ENCODE measurements around the gene ICE2.

ICE2 gene

GRCh38 chr15:60385620-60386552 lies 93.1 kb downstream of the ICE2 start:
- DNase-seq = no peak

GRCh38 chr15:60384526-60385126 lies 94.3 kb downstream of the ICE2 start:
- no peak for DNase-seq

GRCh38 chr15:60384053-60384452 lies 94.9 kb downstream of the ICE2 start:
- DNase-seq = no peak

- no peak for DNase-seq
These were observed 95.9 kb downstream of the ICE2 start for GRCh38 chr15:60382773-60383674.

GRCh38 chr15:60381148-60381788 lies 97.7 kb downstream of the ICE2 start:
- no peak for DNase-seq

GRCh38 chr15:60379525-60380274 lies 99.2 kb downstream of the ICE2 start:
- DNase-seq = no peak

- no peak for DNase-seq
These were observed 99.8 kb downstream of the ICE2 start for GRCh38 chr15:60379185-60379524.

GRCh38 chr15:60376677-60377095 lies 102.3 kb downstream of the ICE2 start:
- DNase-seq = no peak

GRCh38 chr15:60375306-60375705 lies 103.6 kb downstream of the ICE2 start:
- peak; percentile 48 for DNase-seq

- peak; percentile 48 for DNase-seq
These were observed 104.3 kb downstream of the ICE2 start for GRCh38 chr15:60374628-60375081.

- DNase-seq = peak; percentile 48
These were observed 104.7 kb downstream of the ICE2 start for GRCh38 chr15:60374209-60374608.

- DNase-seq = no peak
These were observed 105.2 kb downstream of the ICE2 start for GRCh38 chr15:60373745-60374144.

GRCh38 chr15:60373327-60373726 lies 105.6 kb downstream of the ICE2 start:
- no peak for DNase-seq

- no peak for DNase-seq
These were observed 106.2 kb downstream of the ICE2 start for GRCh38 chr15:60372756-60373155.

GRCh38 chr15:60372227-60372626 lies 106.7 kb downstream of the ICE2 start:
- DNase-seq = no peak

GRCh38 chr15:60371175-60372051 lies 107.5 kb downstream of the ICE2 start:
- peak; percentile 46 for DNase-seq

GRCh38 chr15:60370869-60371136 lies 108.1 kb downstream of the ICE2 start:
- DNase-seq = no peak

- DNase-seq = no peak
These were observed 108.7 kb downstream of the ICE2 start for GRCh38 chr15:60370105-60370868.

GRCh38 chr15:60369696-60370095 lies 109.2 kb downstream of the ICE2 start:
- no peak for DNase-seq

All from NCI-H1694 (cell line).